KOPT-K1 (cell line): ENCODE results near the gene LRRC49.

ENCODE experiments used
- H3K27ac ChIP-seq: fragments of 200-600 bp; sonication (generic); 2 replicates; pipeline ENCODE4 v1.5.1; 2016; ENCODE audit warnings: antibody characterized with exemption, mild to moderate bottlenecking, low read depth, low read length; ENCODE audit not compliant: poor library complexity, severe bottlenecking
- H3K36me3 ChIP-seq: fragments of 200-600 bp; sonication (generic); 2 replicates; pipeline ENCODE4 v1.5.1; 2017; ENCODE audit warnings: antibody characterized with exemption, mild to moderate bottlenecking, low read length, moderate library complexity; ENCODE audit not compliant: insufficient read depth
- H3K9me3 ChIP-seq: fragments of 200-600 bp; sonication (generic); 2 replicates; pipeline ENCODE4 v1.5.1; 2017; ENCODE audit warnings: antibody characterized with exemption, low read length, mild to moderate bottlenecking; ENCODE audit not compliant: insufficient read depth, poor library complexity, severe bottlenecking

LRRC49 gene

DNA sequence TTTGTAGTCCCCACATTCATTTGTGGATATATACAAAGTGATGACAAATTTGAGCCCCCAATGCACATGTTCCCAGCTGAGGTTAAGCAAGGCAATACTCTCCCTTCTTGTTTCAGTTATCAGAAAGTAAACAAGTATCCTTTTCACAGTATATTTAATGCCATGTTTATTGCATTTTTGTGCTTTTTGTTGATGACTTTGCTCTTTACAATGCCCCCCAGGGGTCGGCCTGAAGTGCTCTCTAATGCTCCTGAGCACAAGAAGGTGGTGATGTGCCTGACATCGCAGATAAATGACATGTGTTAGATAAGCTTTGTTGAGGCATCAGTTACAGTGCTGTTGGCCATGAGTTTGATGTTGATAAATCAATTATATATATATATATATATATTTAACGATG lies 165.0 kb downstream of the LRRC49 start:
- Histone ChIP-seq H3K9me3 (no peaks in the 10 kb centered on the region), H3K36me3 (no peaks in the 10 kb centered on the region), H3K27ac (no peak overlapping the region)

DNA sequence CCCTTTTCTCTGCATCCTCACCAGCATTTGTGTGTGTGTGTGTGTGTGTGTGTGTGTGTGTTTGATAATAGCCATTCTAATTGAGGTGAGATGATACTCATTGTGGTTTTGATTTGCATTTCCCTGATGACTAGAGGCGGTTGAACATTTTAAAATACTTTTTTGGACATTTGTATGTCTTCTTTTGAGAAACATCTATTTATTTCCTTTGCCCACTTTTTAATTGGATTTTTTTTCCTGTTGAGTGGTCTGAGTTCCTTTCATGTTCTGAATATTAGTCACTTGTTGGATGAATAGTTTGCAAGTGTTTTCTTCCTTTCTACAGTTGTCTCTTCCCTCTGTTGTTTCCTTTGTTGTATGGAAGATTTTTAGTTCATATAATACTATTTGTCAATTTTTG lies 168.4 kb downstream of the LRRC49 start:
- H3K9me3 ChIP-seq, result no peaks in the 10 kb centered on the region
- H3K27ac ChIP-seq, result no peak overlapping the region
- no peaks in the 10 kb centered on the region for H3K36me3 ChIP-seq

DNA sequence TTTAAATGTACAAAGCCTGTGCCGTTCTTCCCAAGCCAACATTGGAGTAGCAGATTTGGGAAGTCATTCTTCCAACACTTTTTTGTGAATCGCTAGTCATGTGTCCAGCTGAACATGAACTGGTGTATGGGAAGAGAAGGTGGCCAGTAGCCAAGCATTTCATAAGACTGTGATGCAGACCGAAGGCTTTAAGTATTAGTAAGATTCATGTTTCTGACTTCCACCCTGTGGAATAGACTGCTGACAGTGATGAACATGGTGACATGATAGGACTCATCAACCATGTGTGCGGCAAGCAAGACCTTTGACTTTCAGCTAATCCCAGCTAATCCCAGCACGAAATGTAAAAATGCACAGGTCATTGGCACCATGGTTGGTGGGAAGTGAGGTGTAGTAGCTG lies 174.4 kb downstream of the LRRC49 start:
- no peaks in the 10 kb centered on the region for H3K9me3 ChIP-seq
- H3K36me3 ChIP-seq, result no peaks in the 10 kb centered on the region
- H3K27ac ChIP-seq, result no peak overlapping the region

DNA sequence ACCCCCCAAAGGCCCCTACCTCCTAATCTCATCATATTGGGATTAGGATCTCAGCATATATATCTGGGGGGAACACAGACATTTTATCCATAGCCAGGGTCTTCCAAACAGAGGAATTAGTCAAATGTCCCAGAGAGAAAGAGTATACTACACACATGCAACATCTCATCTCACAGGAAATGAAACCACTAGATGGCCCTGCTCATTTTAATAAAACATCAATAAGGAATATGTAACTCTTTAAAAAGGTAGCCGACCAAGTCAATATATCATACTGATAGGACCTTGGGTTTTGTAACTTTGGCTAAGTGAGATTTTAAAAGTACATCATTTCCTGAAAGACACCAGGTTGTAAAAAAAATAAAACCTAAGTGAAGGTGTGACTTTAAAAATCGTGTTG lies 177.1 kb downstream of the LRRC49 start:
- Histone ChIP-seq H3K9me3 (no peaks in the 10 kb centered on the region), H3K36me3 (no peaks in the 10 kb centered on the region), H3K27ac (no peak overlapping the region)

DNA sequence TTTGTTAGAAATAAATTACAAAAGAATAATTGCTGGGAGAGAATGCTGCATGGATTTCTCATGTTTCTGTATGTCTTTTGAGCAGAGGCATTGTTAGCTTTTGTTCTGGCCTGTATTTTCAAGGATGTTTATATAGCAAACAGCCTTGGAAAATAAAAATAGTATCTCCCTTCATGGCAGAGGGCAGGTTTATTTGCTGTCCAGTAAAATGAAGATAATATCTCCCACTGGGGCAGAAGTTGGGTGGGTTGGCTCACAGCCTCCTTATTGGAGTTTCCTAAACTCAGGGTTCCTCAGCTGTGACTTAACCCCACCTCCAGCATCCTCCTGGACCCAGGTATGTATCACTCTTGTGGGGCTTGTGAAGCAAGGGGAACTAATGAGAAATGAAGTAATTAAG lies 178.9 kb downstream of the LRRC49 start:
- Histone ChIP-seq H3K27ac (no peak overlapping the region), H3K9me3 (no peaks in the 10 kb centered on the region), H3K36me3 (no peaks in the 10 kb centered on the region)

DNA sequence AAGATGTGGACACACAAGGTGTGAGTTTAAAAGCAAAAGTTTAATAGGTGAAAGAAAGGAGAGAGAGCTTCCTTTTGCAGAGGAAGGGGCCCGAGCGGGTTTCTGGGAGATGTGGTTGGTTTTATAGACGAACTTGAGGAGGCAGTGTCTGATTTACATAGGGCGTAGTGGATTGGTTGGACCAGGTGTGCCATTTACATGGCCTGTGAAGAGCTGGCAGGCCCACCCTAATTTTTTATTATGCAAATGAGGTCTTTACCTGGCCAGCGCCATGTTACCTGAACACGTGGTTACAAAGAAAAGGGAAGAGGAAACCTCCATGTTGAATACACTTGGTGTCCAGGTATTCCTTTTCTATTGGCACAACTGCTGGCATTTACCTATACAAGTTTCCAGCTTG lies 179.8 kb downstream of the LRRC49 start:
- Histone ChIP-seq H3K27ac (no peak overlapping the region), H3K9me3 (no peaks in the 10 kb centered on the region), H3K36me3 (no peaks in the 10 kb centered on the region)

DNA sequence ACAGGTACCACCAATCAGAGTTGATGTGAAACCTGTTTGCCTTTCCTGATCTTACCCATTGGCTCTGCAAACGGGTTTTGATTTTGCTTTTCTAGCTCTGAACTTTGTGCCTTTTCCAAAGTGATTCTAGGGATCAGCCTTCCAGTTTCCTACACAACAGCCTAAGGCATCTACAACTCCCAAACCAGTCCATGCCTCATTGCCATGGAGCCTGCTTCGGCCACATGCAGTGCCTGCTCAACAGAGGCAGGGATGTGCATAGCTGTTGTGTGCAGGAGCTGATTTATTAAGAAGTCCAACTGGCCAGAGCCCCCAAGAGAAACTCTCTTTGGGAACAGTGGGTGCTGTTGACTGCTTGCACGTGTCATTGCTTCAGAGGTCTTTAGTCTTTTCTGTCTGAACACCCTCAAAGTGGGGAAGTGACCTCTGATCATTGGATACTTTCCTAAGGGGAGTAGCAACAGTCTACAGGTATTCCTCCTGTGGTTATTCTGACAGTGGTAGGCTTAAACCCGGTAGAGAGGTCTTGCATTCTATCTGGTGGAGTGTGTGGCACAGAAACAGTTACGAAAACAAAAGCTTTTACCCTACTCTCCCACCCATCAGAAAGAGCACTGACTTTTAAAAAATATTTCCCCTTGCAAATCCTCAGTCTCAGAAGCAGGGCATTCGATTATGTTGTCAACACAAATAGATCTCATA lies 186.0 kb downstream of the LRRC49 start:
- Histone ChIP-seq H3K9me3 (no peaks in the 10 kb centered on the region), H3K27ac (no peak overlapping the region), H3K36me3 (no peaks in the 10 kb centered on the region)

DNA sequence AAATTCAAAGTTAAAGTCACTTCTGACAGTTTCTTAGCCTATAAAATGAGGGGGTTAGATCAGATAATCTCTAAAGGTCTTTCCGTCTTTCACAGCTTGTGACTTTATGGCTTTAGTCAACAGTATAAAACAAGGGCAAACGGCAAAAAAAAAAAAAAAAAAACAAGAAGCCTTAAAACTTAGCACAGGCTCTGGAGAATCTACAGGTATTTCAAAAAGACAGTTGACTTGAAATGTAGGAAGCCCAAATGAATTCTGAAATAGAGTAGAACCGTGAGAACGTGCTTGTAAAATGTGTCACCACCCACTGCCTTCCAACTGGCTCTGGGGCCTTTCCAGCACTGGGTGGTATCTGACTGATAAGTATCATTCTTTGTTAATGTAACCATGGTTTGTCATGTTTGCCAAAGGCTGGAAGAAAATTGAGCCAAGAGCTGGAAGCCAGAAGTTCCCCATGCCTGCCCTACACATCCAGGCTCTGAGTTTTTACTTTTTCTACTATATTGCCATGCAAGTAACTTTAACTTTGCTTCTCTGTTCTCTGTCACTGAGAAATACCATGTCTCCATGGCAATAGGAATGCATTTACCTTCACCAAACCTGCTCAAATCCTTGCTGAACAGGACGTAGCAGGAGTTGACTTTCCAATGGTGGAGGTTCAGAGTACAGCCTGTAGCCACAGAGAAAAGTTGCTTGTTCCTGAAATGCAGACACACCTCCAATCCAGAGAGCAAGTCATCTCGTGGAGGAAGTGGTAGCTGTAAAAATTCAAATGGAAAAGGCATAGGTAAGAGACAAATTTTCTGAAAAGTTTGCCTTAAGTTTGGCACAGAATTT lies 186.8 kb downstream of the LRRC49 start:
- H3K27ac ChIP-seq, result no peak overlapping the region
- no peaks in the 10 kb centered on the region for H3K9me3 ChIP-seq

DNA sequence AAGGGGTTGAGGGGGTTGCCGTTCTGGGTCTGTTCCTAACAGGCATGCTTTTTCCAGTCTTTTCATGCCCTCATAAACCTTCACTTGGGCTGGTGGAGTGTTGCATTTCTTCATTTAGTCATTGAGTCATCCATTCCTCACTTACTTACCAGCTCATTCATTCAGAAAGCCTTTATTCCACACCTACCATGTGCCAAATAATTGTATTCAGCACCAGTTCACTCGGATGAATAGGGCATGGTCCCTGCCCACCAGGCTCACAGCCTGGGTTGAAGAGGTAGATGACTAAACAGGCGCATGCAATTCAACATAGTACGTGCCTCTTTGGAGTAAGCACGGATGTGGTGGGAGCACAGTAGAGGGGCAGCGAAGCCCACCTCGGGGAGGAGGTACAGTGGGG lies 187.5 kb downstream of the LRRC49 start:
- Histone ChIP-seq H3K36me3 (no peaks in the 10 kb centered on the region), H3K27ac (no peak overlapping the region), H3K9me3 (no peaks in the 10 kb centered on the region)

More for the DNA sequence above, 186.8 kb downstream of the LRRC49 start:
- H3K36me3 ChIP-seq, result no peaks in the 10 kb centered on the region

DNA sequence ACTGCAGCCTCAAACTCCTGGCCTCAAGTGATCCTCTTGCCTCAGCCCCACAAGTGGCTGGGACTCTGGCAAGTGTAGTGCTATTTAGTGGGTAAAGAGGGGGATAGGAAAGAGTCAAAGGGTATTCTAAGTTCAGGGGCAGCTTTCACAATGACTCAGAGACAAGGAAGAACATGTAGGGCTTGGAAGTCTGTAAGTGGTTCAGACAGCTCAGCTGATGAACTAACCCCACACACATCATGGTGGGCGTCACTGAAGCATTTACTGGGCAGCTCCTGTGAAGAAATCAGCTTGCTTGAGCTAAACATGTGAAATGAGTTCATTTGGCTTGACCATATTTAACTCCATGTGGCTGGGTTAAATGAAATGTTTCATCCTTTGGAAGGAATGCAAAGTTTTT lies 188.1 kb downstream of the LRRC49 start:
- Histone ChIP-seq H3K36me3 (no peaks in the 10 kb centered on the region), H3K27ac (no peak overlapping the region), H3K9me3 (no peaks in the 10 kb centered on the region)

DNA sequence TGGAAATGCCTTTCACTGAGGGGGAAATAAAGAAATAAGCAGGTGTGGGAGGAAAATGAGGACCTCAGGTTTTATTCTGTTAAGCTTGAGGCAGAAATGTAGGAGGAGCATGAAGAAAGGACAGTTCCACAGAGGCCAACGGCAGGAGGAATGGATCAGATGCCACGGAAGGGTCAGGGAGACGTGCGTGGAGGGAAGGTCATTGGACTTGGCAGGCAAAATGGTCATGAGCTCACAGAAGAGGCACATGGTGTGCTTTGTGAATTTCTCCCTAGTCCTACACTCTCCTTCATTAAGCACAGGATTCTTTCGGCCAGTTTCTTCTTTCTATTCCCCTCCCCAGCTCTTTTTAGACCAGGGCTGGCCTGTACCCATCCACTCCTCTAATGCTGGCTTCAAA lies 190.2 kb downstream of the LRRC49 start:
- Histone ChIP-seq H3K27ac (no peak overlapping the region), H3K36me3 (no peaks in the 10 kb centered on the region), H3K9me3 (no peaks in the 10 kb centered on the region)

DNA sequence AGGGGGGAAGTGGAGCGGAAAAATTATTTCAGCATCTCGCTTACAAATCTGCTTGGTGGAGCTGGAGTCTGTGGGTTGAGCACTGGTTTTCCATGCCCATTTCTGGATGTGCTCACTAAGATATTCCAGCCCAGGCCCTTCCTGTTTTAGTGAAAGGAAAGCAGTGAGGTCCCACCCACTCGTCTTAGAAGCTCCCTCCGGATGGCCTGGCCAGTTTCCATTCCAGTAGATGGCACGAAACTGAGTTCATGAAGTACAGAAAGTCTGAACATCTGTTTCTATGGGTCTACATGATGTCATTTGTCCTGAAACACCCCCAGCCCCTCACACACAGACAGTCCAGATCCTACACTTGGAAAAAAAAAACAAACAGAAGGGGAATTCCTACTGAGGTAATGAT lies 190.7 kb downstream of the LRRC49 start:
- Histone ChIP-seq H3K27ac (no peak overlapping the region), H3K9me3 (no peaks in the 10 kb centered on the region), H3K36me3 (no peaks in the 10 kb centered on the region)

DNA sequence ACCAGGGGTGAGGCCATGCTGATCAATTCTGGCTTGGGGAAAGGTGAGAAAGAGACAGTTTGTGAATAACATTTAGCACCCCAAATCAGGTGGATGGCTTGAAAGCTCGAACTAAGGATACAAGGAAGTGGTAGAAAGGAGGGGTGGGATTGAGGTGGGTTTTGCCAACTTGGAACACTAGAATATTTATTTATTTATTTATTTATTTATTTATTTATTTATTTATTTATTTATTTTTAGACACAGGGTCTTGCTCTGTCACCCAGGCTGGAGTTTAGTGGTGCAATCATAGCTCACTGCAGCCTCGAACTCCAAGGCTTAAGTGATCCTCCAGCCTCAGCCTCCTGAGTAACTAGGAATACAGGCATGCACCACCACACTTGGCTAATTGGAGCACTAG lies 191.6 kb downstream of the LRRC49 start:
- Histone ChIP-seq H3K36me3 (no peaks in the 10 kb centered on the region), H3K9me3 (no peaks in the 10 kb centered on the region)

DNA sequence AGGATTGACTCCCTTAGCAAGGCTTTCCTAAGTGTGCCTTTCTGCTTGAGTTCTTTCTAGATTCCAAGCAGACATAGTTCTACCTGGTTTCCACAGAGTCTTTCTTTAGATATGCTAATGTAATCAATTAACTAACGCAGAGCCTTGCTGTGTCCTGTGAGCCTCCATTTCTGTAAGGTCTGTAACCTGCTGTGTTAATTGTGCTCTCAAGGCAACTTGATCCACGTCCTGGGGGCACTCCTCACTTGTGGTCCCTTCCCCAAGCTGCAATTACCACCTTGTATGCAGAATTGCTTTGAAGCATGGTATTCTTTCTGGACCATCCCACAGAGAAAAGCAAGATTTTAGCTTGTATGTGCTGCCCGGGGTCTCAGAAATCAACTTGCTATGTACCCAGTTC lies 193.2 kb downstream of the LRRC49 start:
- no peaks in the 10 kb centered on the region for H3K36me3 ChIP-seq
- no peaks in the 10 kb centered on the region for H3K9me3 ChIP-seq
- no peak overlapping the region for H3K27ac ChIP-seq

More for the DNA sequence above, 191.6 kb downstream of the LRRC49 start:
- no peak overlapping the region for H3K27ac ChIP-seq

DNA sequence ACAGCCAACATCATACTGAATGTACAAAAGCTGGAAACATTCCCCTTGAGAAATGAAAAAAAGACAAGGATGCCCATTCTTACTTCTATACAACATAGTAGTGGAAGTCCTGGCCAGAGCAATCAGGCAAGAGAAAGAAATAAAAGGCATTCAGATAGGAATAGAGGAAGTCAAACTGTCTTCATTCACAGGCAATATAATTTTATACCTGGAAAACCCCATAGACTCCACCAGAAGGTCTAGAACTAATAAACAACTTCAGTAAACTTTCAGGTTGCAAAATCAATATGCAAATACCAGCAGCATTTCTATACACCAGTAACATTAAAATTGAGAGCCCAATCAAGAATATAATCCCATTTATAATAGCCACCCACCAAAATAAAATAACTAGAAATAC lies 195.5 kb downstream of the LRRC49 start:
- Histone ChIP-seq H3K27ac (no peak overlapping the region), H3K9me3 (no peaks in the 10 kb centered on the region), H3K36me3 (no peaks in the 10 kb centered on the region)

DNA sequence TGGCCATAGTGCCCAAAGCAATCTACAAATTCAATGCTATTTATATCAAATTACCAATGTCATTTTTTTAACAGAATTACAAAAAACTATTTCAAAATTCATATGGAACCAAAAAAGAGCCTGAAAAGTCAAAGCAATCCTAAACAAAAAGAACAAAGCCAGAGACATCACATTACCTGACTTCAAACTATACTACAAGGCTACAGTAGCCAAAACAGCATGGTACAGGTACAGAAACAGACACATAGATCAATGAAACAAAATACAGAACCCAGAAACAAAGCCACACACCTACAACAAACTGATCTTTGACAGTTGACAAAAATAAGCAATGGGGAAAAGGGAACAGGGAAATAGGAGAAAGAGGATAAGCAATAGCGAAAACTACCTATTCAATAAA lies 196.1 kb downstream of the LRRC49 start:
- Histone ChIP-seq H3K36me3 (no peaks in the 10 kb centered on the region), H3K9me3 (no peaks in the 10 kb centered on the region), H3K27ac (no peak overlapping the region)
